Natural killer cell (primary cell): Measurements from ENCODE around the gene EIF4EBP2. TPM values are rescaled to one million over a fixed set of nuclear protein-coding genes. Genes with fewer than 3 reads are reported as not detected.
A peak's percentile ranks its signal among the peaks of the same experiment; 100 is the strongest.

Experiments used
- ATAC-seq, 3 donors: fragments of 150-1000 bp in 2 of 3; fragments of 200-7000 bp in 1 of 3; cut with Tn5 transposase; 1 replicate in 1 of 3; 2 replicates in 2 of 3; pipeline ENCODE4 v1.10.0; 2021; ENCODE audit warnings: mild to moderate bottlenecking in 2 of 3, moderate library complexity in 2 of 3
- DNase-seq, 2 donors: peaks; one replicate each; pipeline versions ENCODE4 v3.0.0 to v3.0.0-alpha.2; 2013 to 2021; ENCODE audit warnings: mixed read lengths in 1 of 2
- H3K27ac ChIP-seq: one replicate; pipeline ENCODE4 v1.5.1; 2013; ENCODE audit warnings: mild to moderate bottlenecking, low read length
- H3K27me3 ChIP-seq: one replicate; pipeline ENCODE4 v1.6.1; 2013; ENCODE audit warnings: low read length; ENCODE audit not compliant: control insufficient read depth, insufficient read depth
- H3K36me3 ChIP-seq: one replicate; pipeline ENCODE4 v1.6.1; 2013; ENCODE audit warnings: low read length; ENCODE audit not compliant: control insufficient read depth, insufficient read depth
- H3K4me1 ChIP-seq: one replicate; pipeline ENCODE4 v1.6.1; 2013; ENCODE audit warnings: low read length; ENCODE audit not compliant: control insufficient read depth, insufficient read depth
- H3K4me3 ChIP-seq: one replicate; pipeline ENCODE4 v1.5.1; 2013; ENCODE audit warnings: low read length
- H3K9me3 ChIP-seq: one replicate; pipeline ENCODE4 v1.6.1; 2013; ENCODE audit warnings: low read length; ENCODE audit not compliant: control insufficient read depth, insufficient read depth
- H3K27ac Mint-ChIP-seq, 2 donors: one replicate each; pipeline ENCODE4 v1.8.0; 2022; ENCODE audit warnings: mild to moderate bottlenecking in 2 of 2, mixed read lengths in 2 of 2, moderate library complexity in 1 of 2
- H3K27me3 Mint-ChIP-seq, 2 donors: one replicate each; pipeline ENCODE4 v1.8.0; 2022; ENCODE audit warnings: low read depth in 2 of 2, mixed read lengths in 2 of 2
- H3K36me3 Mint-ChIP-seq: one replicate; pipeline ENCODE4 v1.8.0; 2022; ENCODE audit warnings: mixed read lengths
- H3K4me1 Mint-ChIP-seq, 2 donors: one replicate each; pipeline ENCODE4 v1.8.0; 2022; ENCODE audit warnings: mixed read lengths in 2 of 2
- H3K4me3 Mint-ChIP-seq: one replicate; pipeline ENCODE4 v1.8.0; 2022; ENCODE audit warnings: mild to moderate bottlenecking, moderate library complexity, mixed read lengths
- H3K9me3 Mint-ChIP-seq, 2 donors: one replicate each; pipeline ENCODE4 v1.8.0; 2022; ENCODE audit warnings: mixed read lengths in 2 of 2
- WGBS: methylation state at CpG from one replicate; pipeline ENCODE4 v1.1.7; 2013; ENCODE audit warnings: missing lambda C conversion rate; ENCODE audit not compliant: insufficient coverage; 5-methylcytosine and 5-hydroxymethylcytosine counted together
- intact Hi-C: fragments of 100-400 bp; cut with micrococcal nuclease; formaldehyde crosslinking; loops from one replicate; pipeline ENCODE4 v1.14.2; 2022
- total RNA-seq, 4 donors: library from RNA; stranded (reverse); fragments of 120-200 nt in 1 of 4; gene quantifications; one replicate each; pipeline versions ENCODE4 v1.2.3 to v1.2.4, GENCODE V29; 2013 to 2022
- TF ChIP-seq, protein P1 (sequence below): fragments of 200-600 bp; IDR thresholded peaks from one replicate; pipeline ENCODE4 v1.8.0; 2022; ENCODE audit warnings: antibody characterized with exemption

The EIF4EBP2 gene
- total RNA-seq, 3 donors from 2014 or later (not counting 1 experiment from before 2014, with no cell fraction given) = 60.6 to 71.6 (median 71.1) TPM

DNA sequence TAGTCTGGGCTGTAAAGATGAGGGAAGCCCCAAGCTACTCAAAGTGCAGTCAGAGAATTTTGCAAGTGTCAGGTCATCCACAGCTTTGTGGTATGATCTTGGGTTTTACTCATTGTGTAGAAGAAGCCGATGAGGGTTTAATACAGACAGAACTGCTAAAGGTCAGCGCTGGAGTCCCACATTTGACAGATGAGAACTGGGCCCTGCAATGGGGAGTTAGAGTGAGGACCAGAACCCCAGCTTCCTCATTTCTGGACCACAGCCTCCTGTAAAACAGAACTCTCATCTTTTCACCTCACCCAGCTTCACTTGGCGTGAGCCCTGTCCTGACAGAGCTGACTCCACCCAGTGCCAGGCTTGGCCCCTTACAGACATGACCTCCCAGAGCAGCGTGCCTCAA lies 41.6 kb upstream of the EIF4EBP2 start:
- Histone ChIP-seq H3K27ac (no peak overlapping the region), H3K36me3 (no peaks in the 10 kb centered on the region), H3K4me1 (peaks cover 16% of the 10 kb centered on the region), H3K4me3 (no peak overlapping the region), H3K9me3 (no peaks in the 10 kb centered on the region), H3K27me3 (no peaks in the 10 kb centered on the region)
- ATAC-seq (no peak), DNase-seq (no peak)
- WGBS = 73% methylated on average over 4 of the region's 4 CpGs
- H3K27me3 Mint-ChIP-seq = no peaks in the 10 kb centered on the region
- TF ChIP-seq, protein P1, sequence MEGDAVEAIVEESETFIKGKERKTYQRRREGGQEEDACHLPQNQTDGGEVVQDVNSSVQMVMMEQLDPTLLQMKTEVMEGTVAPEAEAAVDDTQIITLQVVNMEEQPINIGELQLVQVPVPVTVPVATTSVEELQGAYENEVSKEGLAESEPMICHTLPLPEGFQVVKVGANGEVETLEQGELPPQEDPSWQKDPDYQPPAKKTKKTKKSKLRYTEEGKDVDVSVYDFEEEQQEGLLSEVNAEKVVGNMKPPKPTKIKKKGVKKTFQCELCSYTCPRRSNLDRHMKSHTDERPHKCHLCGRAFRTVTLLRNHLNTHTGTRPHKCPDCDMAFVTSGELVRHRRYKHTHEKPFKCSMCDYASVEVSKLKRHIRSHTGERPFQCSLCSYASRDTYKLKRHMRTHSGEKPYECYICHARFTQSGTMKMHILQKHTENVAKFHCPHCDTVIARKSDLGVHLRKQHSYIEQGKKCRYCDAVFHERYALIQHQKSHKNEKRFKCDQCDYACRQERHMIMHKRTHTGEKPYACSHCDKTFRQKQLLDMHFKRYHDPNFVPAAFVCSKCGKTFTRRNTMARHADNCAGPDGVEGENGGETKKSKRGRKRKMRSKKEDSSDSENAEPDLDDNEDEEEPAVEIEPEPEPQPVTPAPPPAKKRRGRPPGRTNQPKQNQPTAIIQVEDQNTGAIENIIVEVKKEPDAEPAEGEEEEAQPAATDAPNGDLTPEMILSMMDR = no peak
- H3K9me3 Mint-ChIP-seq = no peaks in the 10 kb centered on the region
- intact Hi-C loops = loop anchor here (10.0 kb wide), 1 partner anchor 88 kb away; no protein-coding TSS in a partner anchor
- no peak overlapping the region for H3K27ac Mint-ChIP-seq
- H3K36me3 Mint-ChIP-seq = no peaks in the 10 kb centered on the region
- H3K4me3 Mint-ChIP-seq = no peak overlapping the region
- H3K4me1 Mint-ChIP-seq = peaks cover 9% of the 10 kb centered on the region in 2 donors

DNA sequence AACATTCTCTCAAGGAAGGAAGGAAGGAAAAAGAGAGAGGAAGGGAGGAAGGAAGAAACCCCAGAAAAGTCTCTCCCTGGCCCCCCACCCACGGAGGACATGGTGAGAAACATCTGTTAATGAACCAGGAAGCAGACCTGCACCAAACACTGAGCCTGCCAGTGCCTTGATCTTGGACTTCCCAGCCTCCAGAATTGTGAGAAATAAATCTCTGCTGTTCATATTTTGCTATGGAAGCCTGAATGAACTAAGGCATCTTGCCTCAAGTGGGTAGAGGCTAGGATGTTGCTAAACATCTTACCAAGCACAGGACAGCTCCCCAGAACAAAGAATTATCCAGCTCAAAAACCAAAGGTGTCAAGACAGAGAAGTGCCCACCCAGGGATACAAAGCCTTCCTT lies 40.7 kb upstream of the EIF4EBP2 start:
- no peak overlapping the region for H3K27ac ChIP-seq
- Mint-ChIP-seq H3K4me3 (no peak overlapping the region), H3K27ac (no peak overlapping the region), H3K4me1 (peaks cover 9% of the 10 kb centered on the region in 2 donors), H3K27me3 (no peaks in the 10 kb centered on the region), H3K9me3 (no peaks in the 10 kb centered on the region), H3K36me3 (no peaks in the 10 kb centered on the region)
- no peak for ATAC-seq
- H3K4me3 ChIP-seq = no peak overlapping the region
- H3K36me3 ChIP-seq = no peaks in the 10 kb centered on the region
- 70% methylated on average over 1 of the region's 1 CpG for WGBS
- H3K9me3 ChIP-seq = no peaks in the 10 kb centered on the region
- H3K27me3 ChIP-seq = no peaks in the 10 kb centered on the region
- TF ChIP-seq, protein P1 = no peak
- no peak for DNase-seq
- peaks cover 16% of the 10 kb centered on the region for H3K4me1 ChIP-seq
- intact Hi-C loops = loop anchor here (10.0 kb wide), 1 partner anchor 88 kb away; no protein-coding TSS in a partner anchor

DNA sequence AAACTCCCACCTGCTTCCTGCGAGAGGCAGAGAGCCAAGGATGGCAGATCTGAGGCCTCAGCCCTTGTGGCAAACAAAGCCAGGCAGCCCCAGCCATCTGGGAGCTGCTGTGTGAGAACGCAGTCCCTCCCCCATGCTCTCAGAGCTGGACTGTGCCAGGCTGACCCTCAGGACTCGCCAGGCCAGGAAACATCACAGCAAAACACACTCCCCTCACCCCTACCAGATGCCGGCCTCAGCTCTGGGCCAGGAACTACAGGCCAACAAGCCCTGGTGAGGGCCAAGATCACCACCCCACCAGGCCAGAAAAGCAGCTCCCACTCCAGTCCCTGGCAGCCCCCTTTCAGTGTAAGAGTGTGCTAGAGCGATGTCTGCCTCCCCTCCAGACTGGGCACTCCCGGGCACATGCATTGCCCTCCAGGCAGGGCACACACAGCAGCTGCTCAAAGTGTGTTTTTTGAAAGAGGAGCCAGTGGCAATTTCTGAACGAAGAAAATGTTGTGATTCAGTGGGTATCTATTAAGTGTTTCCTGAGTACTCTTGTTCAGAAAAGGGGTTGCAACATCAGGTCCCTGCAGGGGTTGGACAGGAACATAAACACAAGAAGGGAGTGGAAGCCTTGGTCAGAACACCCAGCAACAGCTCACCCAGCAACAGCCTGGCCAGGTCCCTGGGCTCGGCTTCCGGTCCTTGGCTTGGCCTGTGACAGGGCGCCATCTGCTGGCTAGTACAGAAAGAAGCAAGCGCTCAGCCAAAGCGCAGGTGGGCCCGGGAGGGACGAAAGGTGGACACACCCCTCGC lies 39.8 kb upstream of the EIF4EBP2 start:
- Mint-ChIP-seq H3K4me3 (no peak overlapping the region), H3K36me3 (no peaks in the 10 kb centered on the region), H3K27ac (peak overlapping the region in 1 of 2 donors; percentile 61), H3K4me1 (peaks cover 9% of the 10 kb centered on the region in 2 donors), H3K27me3 (no peaks in the 10 kb centered on the region), H3K9me3 (no peaks in the 10 kb centered on the region)
- H3K9me3 ChIP-seq = no peaks in the 10 kb centered on the region
- no peaks in the 10 kb centered on the region for H3K27me3 ChIP-seq
- H3K27ac ChIP-seq = peak overlapping the region; percentile 26
- H3K36me3 ChIP-seq = no peaks in the 10 kb centered on the region
- TF ChIP-seq, protein P1 = peak; percentile 86
- ATAC-seq = peak; percentile 96 to 100 (median 100)
- DNase-seq = peak; percentile 76 to 93
- 37% methylated on average over 15 of the region's 15 CpGs for WGBS
- H3K4me3 ChIP-seq = no peak overlapping the region
- intact Hi-C loops = loop anchor here (1.0 to 10.0 kb wide), 3 partner anchors 89 to 248 kb away; no protein-coding TSS in a partner anchor
- peaks cover 16% of the 10 kb centered on the region for H3K4me1 ChIP-seq
